ENCODE measurements around the gene PCDH19.

The PCDH19 gene

GRCh38 chrX:100404851-100405250, 5.2 kb downstream of the PCDH19 start:
- peak; percentile 31 for DNase-seq (ENCODE audit: low spot score)

GRCh38 chrX:100395781-100396180, 14.3 kb downstream of the PCDH19 start:
- DNase-seq (ENCODE audit: low spot score), result no peak

- peak; percentile 47 for DNase-seq (ENCODE audit: low spot score)
Observed at GRCh38 chrX:100381619-100382018, 28.5 kb downstream of the PCDH19 start.

GRCh38 chrX:100379388-100379986, 30.6 kb downstream of the PCDH19 start:
- peak; percentile 67 for DNase-seq (ENCODE audit: low spot score)

GRCh38 chrX:100377826-100378225, 32.2 kb downstream of the PCDH19 start:
- DNase-seq (ENCODE audit: low spot score), result no peak

GRCh38 chrX:100376576-100376975, 33.5 kb downstream of the PCDH19 start:
- no peak for DNase-seq (ENCODE audit: low spot score)

- no peak for DNase-seq (ENCODE audit: low spot score)
Observed at GRCh38 chrX:100373673-100374072, 36.4 kb downstream of the PCDH19 start.

- DNase-seq (ENCODE audit: low spot score), result peak; percentile 66
Observed at GRCh38 chrX:100368167-100368566, 41.9 kb downstream of the PCDH19 start.

- DNase-seq (ENCODE audit: low spot score), result peak; percentile 32
Observed at GRCh38 chrX:100363896-100364295, 46.2 kb downstream of the PCDH19 start.

GRCh38 chrX:100358766-100359165, 51.3 kb downstream of the PCDH19 start:
- peak; percentile 92 for DNase-seq (ENCODE audit: low spot score)

GRCh38 chrX:100356351-100356896, 53.6 kb downstream of the PCDH19 start:
- peak; percentile 24 for DNase-seq (ENCODE audit: low spot score)

GRCh38 chrX:100355680-100356079, 54.4 kb downstream of the PCDH19 start:
- no peak for DNase-seq (ENCODE audit: low spot score)

- DNase-seq (ENCODE audit: low spot score), result no peak
Observed at GRCh38 chrX:100353326-100353725, 56.7 kb downstream of the PCDH19 start.

GRCh38 chrX:100350704-100351489, 59.2 kb downstream of the PCDH19 start:
- peak; percentile 41 for DNase-seq (ENCODE audit: low spot score)

GRCh38 chrX:100349391-100349790, 60.7 kb downstream of the PCDH19 start:
- DNase-seq (ENCODE audit: low spot score), result no peak

GRCh38 chrX:100341142-100341510, 68.9 kb downstream of the PCDH19 start:
- DNase-seq (ENCODE audit: low spot score), result no peak

GRCh38 chrX:100340491-100341141, 69.5 kb downstream of the PCDH19 start:
- DNase-seq (ENCODE audit: low spot score), result no peak

GRCh38 chrX:100328351-100328750, 81.7 kb downstream of the PCDH19 start:
- no peak for DNase-seq (ENCODE audit: low spot score)

- no peak for DNase-seq (ENCODE audit: low spot score)
Observed at GRCh38 chrX:100319716-100320115, 90.4 kb downstream of the PCDH19 start.

GRCh38 chrX:100316987-100317386, 93.1 kb downstream of the PCDH19 start:
- peak; percentile 9 for DNase-seq (ENCODE audit: low spot score)

- DNase-seq (ENCODE audit: low spot score), result no peak
Observed at GRCh38 chrX:100315566-100315965, 94.5 kb downstream of the PCDH19 start.

- no peak for DNase-seq (ENCODE audit: low spot score)
Observed at GRCh38 chrX:100299559-100299958, 110.5 kb downstream of the PCDH19 start.

GRCh38 chrX:100297728-100298127, 112.3 kb downstream of the PCDH19 start:
- DNase-seq (ENCODE audit: low spot score), result no peak
